Nephron progenitor cell (in vitro differentiated cells): ENCODE measurements around the gene S100A9.

Experiments
- DNase-seq: peaks from one replicate; pipeline ENCODE4 v3.0.0; 2021
- H3K27ac Mint-ChIP-seq: 2 replicates; pipeline ENCODE4 v1.8.0; 2021; ENCODE audit warnings: mild to moderate bottlenecking, moderate library complexity, mixed read lengths
- H3K27me3 Mint-ChIP-seq: 2 replicates; pipeline ENCODE4 v1.8.0; 2021; ENCODE audit warnings: mild to moderate bottlenecking, low read depth, mixed read lengths; ENCODE audit not compliant: poor library complexity
- H3K36me3 Mint-ChIP-seq: 2 replicates; pipeline ENCODE4 v1.8.0; 2021; ENCODE audit warnings: low read depth, mixed read lengths
- H3K4me1 Mint-ChIP-seq: 2 replicates; pipeline ENCODE4 v1.8.0; 2021; ENCODE audit warnings: mixed read lengths
- H3K4me3 Mint-ChIP-seq: 2 replicates; pipeline ENCODE4 v1.8.0; 2021; ENCODE audit warnings: mild to moderate bottlenecking, moderate library complexity, mixed read lengths
- H3K9me3 Mint-ChIP-seq: 2 replicates; pipeline ENCODE4 v1.8.0; 2021; ENCODE audit warnings: mild to moderate bottlenecking, moderate library complexity, mixed read lengths
- TF ChIP-seq, protein P1 (sequence below): fragments of 200-600 bp; sonication (generic); IDR thresholded peaks from 2 replicates; pipeline ENCODE4 v1.5.0; 2021; ENCODE audit warnings: antibody characterized with exemption

Gene S100A9

GRCh38 chr1:153362187-153362775, 4.6 kb downstream of the S100A9 start:
- DNase-seq, result no peak
- Mint-ChIP-seq H3K9me3 (peaks cover 11% of the 10 kb centered on the region), H3K27ac (no peak overlapping the region), H3K4me3 (no peak overlapping the region), H3K36me3 (no peaks in the 10 kb centered on the region), H3K27me3 (peaks cover 13% of the 10 kb centered on the region), H3K4me1 (no peaks in the 10 kb centered on the region)
- TF ChIP-seq, protein P1, sequence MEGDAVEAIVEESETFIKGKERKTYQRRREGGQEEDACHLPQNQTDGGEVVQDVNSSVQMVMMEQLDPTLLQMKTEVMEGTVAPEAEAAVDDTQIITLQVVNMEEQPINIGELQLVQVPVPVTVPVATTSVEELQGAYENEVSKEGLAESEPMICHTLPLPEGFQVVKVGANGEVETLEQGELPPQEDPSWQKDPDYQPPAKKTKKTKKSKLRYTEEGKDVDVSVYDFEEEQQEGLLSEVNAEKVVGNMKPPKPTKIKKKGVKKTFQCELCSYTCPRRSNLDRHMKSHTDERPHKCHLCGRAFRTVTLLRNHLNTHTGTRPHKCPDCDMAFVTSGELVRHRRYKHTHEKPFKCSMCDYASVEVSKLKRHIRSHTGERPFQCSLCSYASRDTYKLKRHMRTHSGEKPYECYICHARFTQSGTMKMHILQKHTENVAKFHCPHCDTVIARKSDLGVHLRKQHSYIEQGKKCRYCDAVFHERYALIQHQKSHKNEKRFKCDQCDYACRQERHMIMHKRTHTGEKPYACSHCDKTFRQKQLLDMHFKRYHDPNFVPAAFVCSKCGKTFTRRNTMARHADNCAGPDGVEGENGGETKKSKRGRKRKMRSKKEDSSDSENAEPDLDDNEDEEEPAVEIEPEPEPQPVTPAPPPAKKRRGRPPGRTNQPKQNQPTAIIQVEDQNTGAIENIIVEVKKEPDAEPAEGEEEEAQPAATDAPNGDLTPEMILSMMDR, result no peak

DNA sequence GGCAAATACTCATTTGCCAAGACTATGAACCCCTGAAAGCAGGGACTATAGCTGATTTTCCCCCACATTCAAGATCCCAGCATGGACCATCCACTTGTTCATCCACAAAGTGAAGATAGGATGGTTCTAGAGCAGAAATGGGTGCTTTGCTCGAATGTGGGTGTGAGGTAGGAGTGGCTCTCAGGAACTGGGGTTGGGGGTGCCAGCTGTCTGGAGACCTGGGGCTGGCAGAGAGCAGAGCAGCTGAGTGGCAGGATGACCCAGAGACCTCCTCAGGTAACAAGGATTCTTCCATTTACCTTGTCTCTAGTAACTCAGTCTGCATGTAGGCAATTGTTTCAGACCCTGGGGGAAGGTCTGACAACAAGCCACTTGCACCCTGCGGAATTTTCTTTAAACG, 6.0 kb downstream of the S100A9 start:
- no peak for DNase-seq
- peaks cover 13% of the 10 kb centered on the region for H3K27me3 Mint-ChIP-seq
- no peaks in the 10 kb centered on the region for H3K4me1 Mint-ChIP-seq
- no peaks in the 10 kb centered on the region for H3K36me3 Mint-ChIP-seq
- no peak overlapping the region for H3K4me3 Mint-ChIP-seq
- TF ChIP-seq, protein P1, result no peak
- H3K27ac Mint-ChIP-seq, result no peak overlapping the region
- H3K9me3 Mint-ChIP-seq, result peaks cover 14% of the 10 kb centered on the region

DNA sequence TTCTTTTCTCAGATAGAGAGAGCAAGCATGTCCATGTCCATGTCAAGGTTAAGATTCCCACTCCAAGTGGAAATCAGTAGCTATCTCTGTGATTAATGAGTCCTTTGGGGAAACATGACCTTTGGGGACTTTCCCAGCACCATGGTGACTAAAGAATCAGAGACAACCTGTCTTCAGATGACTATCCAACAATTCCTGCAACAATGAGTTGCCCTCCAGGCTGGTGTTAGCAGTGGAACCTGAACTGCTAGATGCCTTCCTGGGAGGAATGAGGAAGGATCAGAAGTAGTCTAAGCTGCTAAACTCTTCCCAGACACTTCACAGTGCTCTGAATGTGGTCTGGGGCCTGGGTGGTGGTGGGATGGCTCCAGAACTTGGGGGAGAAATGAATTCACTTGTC, 6.5 kb downstream of the S100A9 start:
- Mint-ChIP-seq H3K27ac (no peak overlapping the region), H3K4me1 (no peaks in the 10 kb centered on the region), H3K36me3 (no peaks in the 10 kb centered on the region), H3K9me3 (peaks cover 14% of the 10 kb centered on the region), H3K27me3 (peaks cover 13% of the 10 kb centered on the region), H3K4me3 (no peak overlapping the region)
- TF ChIP-seq, protein P1, result no peak
- no peak for DNase-seq

- no peaks in the 10 kb centered on the region for H3K36me3 Mint-ChIP-seq
- H3K9me3 Mint-ChIP-seq, result peaks cover 14% of the 10 kb centered on the region
- DNase-seq, result no peak
- peaks cover 13% of the 10 kb centered on the region for H3K27me3 Mint-ChIP-seq
- no peaks in the 10 kb centered on the region for H3K4me1 Mint-ChIP-seq
- H3K4me3 Mint-ChIP-seq, result no peak overlapping the region
- H3K27ac Mint-ChIP-seq, result no peak overlapping the region
- TF ChIP-seq, protein P1, result no peak
Measured at GRCh38 chr1:153364766-153365666, 7.4 kb downstream of the S100A9 start.

DNA sequence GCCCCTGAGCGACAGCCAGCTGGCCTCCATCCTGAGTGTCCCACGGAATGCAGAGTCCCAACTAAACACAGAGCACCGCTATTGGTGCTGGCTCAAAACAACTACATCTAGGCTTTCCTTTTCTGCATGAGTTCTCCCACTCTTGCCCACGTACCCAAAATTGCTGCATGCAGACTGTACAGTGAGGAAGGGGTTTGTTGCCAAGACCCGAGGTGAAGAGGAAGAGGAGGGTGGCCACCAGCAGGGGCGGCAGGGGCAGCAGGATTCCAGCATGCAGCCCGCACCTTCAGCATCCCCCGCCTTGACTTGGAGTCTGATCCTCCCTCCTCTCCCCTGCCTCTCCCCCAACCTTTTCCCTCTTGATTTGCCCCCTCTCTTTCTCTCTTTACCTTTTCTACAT, 8.0 kb downstream of the S100A9 start:
- peaks cover 16% of the 10 kb centered on the region for H3K27me3 Mint-ChIP-seq
- H3K4me3 Mint-ChIP-seq, result no peak overlapping the region
- H3K27ac Mint-ChIP-seq, result no peak overlapping the region

More for the DNA sequence above, 8.0 kb downstream of the S100A9 start:
- H3K4me1 Mint-ChIP-seq, result no peaks in the 10 kb centered on the region
- H3K9me3 Mint-ChIP-seq, result peaks cover 14% of the 10 kb centered on the region
- TF ChIP-seq, protein P1, result no peak
- H3K36me3 Mint-ChIP-seq, result no peaks in the 10 kb centered on the region
- DNase-seq, result no peak
